GM18505 (cell line): ENCODE results near the gene SCT.

Source experiments
- ATAC-seq: cut with Tn5 transposase; IDR thresholded peaks from one replicate; pipeline ENCODE4 v1.9.1; 2021; ENCODE audit not compliant: unreplicated experiment
- POLR2A ChIP-seq: IDR thresholded peaks from 4 replicates; pipeline ENCODE4 v1.6.1; 2011; ENCODE audit warnings: borderline replicate concordance; ENCODE audit not compliant: insufficient read depth, insufficient read length; ENCODE audit errors: extremely low read depth

The SCT gene

GRCh38 chr11:592501-592900 lies 34.5 kb downstream of the SCT start:
- no peak for ATAC-seq
- TF ChIP-seq POLR2A, result no peak

DNA sequence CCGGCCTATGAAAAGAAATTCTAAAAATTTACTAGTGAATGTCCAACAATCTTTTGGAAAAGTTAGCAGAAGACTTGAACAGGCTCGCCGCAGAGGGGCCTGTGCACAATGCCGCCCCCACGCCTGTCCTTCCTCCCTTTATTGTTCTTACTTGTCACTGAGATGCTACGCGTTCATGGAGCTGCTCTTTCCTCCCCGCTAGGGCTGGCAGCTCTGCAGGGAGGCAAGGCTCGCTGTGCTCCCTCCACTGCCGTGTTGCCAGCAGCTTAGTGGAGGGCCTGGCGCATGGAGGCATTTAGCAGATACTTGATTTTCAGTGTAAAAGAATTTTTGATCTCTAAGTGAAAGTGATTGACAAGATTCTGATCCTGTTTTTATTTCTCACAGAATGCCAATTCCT lies 36.0 kb downstream of the SCT start:
- TF ChIP-seq POLR2A, result no peak
- no peak for ATAC-seq

GRCh38 chr11:589798-590197 lies 37.2 kb downstream of the SCT start:
- no peak for TF ChIP-seq POLR2A
- ATAC-seq, result no peak

- ATAC-seq, result no peak
- TF ChIP-seq POLR2A, result no peak
Measured at GRCh38 chr11:587978-588380, 39.0 kb downstream of the SCT start.

GRCh38 chr11:587546-587945 lies 39.4 kb downstream of the SCT start:
- ATAC-seq, result no peak
- no peak for TF ChIP-seq POLR2A

GRCh38 chr11:586376-587316 lies 40.3 kb downstream of the SCT start:
- no peak for TF ChIP-seq POLR2A

DNA sequence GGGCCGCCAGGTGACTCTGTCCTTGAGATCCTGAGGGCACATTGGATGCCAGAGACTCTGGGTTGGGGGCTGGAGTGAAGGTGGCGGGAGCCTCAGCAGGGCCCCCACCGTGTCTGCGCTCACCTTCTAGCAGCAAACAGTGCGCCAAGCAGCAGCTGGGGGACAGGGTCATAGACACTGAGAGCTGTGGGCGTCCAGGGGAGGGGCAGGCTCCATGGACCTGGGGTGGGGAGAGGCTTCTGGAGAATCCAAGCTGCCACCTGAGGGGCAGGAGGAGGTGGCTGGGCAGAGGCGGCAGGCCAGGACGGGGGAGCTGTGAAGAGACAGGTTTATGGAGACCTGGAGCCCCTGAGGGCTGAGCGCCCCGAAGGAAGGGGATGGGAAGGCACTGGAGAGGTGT lies 42.7 kb downstream of the SCT start:
- no peak for TF ChIP-seq POLR2A
- no peak for ATAC-seq

More at GRCh38 chr11:586376-587316, 40.3 kb downstream of the SCT start:
- ATAC-seq, result no peak

DNA sequence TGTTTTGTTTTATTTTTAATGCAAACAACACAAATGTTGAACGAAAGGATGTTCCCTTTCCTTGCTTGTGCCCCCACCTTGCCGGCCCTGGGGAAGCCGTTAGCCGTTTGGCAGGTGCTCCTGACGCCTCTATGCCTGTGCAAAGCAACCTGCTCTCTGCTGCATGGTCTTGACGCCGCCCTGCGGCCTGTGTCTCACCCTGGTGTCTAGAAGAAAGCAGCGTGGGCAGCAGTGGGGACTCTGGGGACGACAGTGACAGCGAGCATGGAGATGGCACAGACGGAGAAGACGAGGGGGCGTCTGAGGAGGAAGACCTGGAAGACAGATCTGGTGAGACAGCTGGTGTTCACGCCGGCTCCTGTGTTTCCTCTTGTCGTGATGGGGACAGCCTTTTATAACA lies 45.2 kb downstream of the SCT start:
- no peak for ATAC-seq
- TF ChIP-seq POLR2A, result no peak

DNA sequence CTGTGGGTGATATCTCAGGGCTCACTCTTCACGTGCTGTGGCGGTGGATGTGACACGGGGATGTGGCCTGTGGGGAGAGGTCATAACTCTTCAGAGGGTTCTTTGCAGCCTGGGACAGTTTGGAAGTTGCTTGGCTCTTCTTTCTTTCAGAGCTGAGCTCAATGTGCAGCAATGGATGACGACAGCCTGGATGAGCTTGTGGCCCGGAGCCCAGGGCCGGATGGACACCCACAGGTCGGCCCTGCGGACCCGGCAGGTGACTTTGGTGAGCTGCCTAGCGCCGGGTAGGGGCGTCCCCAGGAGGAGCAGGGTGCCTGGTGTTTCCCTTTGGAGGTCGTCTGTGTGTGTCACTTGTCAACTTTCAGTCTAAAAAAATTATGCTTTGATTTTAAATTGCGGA lies 45.6 kb downstream of the SCT start:
- no peak for ATAC-seq
- TF ChIP-seq POLR2A, result no peak

DNA sequence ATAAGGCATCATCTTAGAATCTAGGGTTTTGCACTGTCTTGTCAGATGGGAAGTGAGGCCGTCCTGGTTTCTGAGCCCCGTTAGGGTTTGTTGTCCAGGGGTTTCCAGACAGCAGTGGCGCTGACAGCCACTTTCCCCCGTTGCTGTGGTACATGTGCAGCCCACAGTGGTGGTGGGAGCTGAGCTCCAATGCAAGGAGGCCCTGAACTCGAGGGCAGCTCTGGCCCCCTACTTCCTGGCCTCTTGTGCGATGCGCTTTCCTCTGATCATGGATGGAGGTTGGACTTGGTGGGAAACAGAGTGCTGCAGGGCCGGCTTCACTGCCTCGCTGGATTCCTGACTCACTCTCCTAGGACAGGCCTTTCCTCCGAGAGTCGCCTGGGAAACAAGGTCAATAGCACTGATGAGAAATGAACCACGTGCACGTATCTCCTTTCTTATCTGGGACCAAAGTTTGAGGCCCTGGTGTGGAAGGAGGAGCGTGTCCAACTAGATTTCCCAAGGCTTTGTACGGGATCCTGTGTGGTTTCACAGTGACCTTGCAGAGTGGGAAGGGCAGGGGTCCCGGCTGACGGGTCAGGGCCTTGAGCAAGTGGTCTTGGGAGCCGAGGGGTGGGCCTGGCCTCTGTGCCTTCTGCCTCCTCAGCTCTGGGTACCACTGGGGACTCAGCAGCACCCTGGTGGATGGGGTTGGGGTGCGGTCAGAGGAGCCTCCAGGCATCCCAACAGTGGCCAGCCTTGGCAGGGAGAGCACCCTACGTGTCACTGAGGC lies 47.0 kb downstream of the SCT start:
- ATAC-seq, result no peak
- no peak for TF ChIP-seq POLR2A

DNA sequence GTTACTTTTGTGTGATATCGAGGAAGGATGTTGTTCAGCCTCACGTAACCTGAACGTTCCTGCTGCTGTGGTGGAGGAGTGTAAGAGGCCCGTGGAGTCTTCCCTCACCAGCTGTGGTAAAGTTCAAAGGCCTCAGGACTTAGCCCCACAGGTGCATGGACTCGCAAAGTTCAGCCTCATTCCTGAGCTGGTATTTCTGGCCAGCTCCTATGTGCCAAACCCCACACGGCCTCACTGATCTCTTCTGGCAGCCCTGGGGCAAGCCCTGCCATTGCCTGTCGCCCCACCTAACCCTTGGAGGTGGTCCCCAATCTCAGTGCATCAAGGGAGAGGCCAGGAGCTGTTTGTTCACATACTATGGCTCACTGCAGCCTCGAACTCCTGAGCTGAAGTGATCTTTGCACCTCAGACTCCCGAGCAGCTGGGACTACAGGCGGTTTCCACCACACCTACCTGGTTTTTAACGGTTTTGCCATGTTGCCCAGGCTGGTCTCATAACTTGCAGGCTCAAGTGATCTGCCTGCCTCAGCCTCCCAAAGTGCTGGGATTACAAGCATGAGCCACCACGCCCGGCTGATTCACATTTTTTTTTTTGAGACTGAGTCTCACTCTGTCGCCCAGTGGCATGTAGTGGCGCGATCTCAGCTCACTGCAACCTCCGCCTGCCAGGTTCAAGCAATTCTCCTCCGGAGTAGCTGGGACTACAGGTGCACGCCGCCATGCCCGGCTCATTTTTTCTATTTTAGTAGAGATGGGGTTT lies 48.5 kb downstream of the SCT start:
- no peak for ATAC-seq
- no peak for TF ChIP-seq POLR2A

DNA sequence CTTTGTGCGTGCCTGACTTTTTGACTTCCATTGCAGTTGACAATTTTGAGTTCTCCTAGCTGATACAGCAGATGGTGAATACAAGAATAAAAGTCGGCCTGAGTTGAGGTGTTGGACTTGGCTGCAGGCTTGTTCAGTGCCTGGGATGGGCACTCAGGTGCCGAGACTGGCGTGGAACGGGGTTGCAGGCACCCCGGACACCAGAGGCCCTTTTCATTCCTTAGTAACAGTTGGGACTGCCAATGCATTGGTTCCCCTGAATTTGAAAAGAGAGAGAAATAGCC lies 49.4 kb downstream of the SCT start:
- no peak for TF ChIP-seq POLR2A
- no peak for ATAC-seq

- no peak for TF ChIP-seq POLR2A
Measured at GRCh38 chr11:576811-577610, 50.0 kb downstream of the SCT start.

More at GRCh38 chr11:576811-577610, 50.0 kb downstream of the SCT start:
- no peak for ATAC-seq
